Gastroesophageal sphincter (tissue), 3 donors: ENCODE results near the gene TMEM232.

Source experiments
- CTCF ChIP-seq, 4 experiments: fragments of 200-600 bp in 2 of 4; fragments of 450-650 bp in 2 of 4; sonication (generic) in 1 of 4; IDR thresholded peaks; one replicate each; pipeline ENCODE4 v1.5.1; 2017 to 2019; ENCODE audit warnings: antibody characterized with exemption in 4 of 4, mild to moderate bottlenecking in 2 of 4, moderate library complexity in 2 of 4
- EP300 ChIP-seq: sonication (generic); formaldehyde crosslinking; IDR thresholded peaks from one replicate; pipeline ENCODE4 v1.6.1; 2017; ENCODE audit warnings: antibody characterized with exemption, mild to moderate bottlenecking
- POLR2A ChIP-seq, 2 donors: fragments of 450-650 bp; IDR thresholded peaks; one replicate each; pipeline ENCODE4 v1.6.1; 2017; ENCODE audit warnings: antibody characterized with exemption in 2 of 2, mild to moderate bottlenecking in 2 of 2, moderate library complexity in 1 of 2
- POLR2AphosphoS5 ChIP-seq: sonication (generic); formaldehyde crosslinking; IDR thresholded peaks from one replicate; pipeline ENCODE4 v1.6.1; 2017; ENCODE audit warnings: antibody characterized with exemption

- no peak for TF ChIP-seq CTCF (IDR thresholded peaks at IDR 0.05)
- TF ChIP-seq POLR2A (IDR thresholded peaks at IDR 0.05), result no peak
- no peak for TF ChIP-seq POLR2AphosphoS5
- TF ChIP-seq EP300, result no peak
Observed at GRCh38 chr5:110442856-110443255, 283.6 kb downstream of the TMEM232 start.
